Stimulated activated CD4-positive, alpha-beta T cell treated with anti-CD3 and anti-CD28 coated beads, Interleukin-12 subunit alpha, Interleukin-12 subunit beta, amount 100 ng/mL, for 48 hours (primary cell): ENCODE results near the gene PLA2G4A.
"Not testable (repeated sequence)": the region's sequence is repeated elsewhere in the genome, so short reads cannot be mapped to it uniquely, and the experiment has no call there.

Experiments used
- DNase-seq, 3 donors: peaks; one replicate each; pipeline ENCODE4 v3.0.0-alpha.2; 2020; ENCODE audit warnings: low read depth in 2 of 3, low spot score in 1 of 3

PLA2G4A gene

GRCh38 chr1:186917106-186917786 lies 88.5 kb downstream of the PLA2G4A start:
- not testable (repeated sequence) for DNase-seq

- not testable (repeated sequence) for DNase-seq
These were observed 92.6 kb downstream of the PLA2G4A start for GRCh38 chr1:186921386-186921785.

GRCh38 chr1:186922814-186923213 lies 94.1 kb downstream of the PLA2G4A start:
- not testable (repeated sequence) for DNase-seq

- no peak for DNase-seq
These were observed 94.7 kb downstream of the PLA2G4A start for GRCh38 chr1:186923486-186923885.

- no peak for DNase-seq
These were observed 97.3 kb downstream of the PLA2G4A start for GRCh38 chr1:186925881-186926669.

- no peak for DNase-seq
These were observed 99.1 kb downstream of the PLA2G4A start for GRCh38 chr1:186927884-186928283.

GRCh38 chr1:186930238-186930637 lies 101.5 kb downstream of the PLA2G4A start:
- DNase-seq = no peak

GRCh38 chr1:186937016-186937670 lies 108.4 kb downstream of the PLA2G4A start:
- DNase-seq = no peak

- no peak for DNase-seq
These were observed 115.3 kb downstream of the PLA2G4A start for GRCh38 chr1:186943891-186944686.

GRCh38 chr1:186945146-186945545 lies 116.4 kb downstream of the PLA2G4A start:
- no peak for DNase-seq

GRCh38 chr1:186948535-186948934 lies 119.8 kb downstream of the PLA2G4A start:
- no peak for DNase-seq

GRCh38 chr1:186949173-186949572 lies 120.4 kb downstream of the PLA2G4A start:
- DNase-seq = no peak

- DNase-seq = no peak
These were observed 121.8 kb downstream of the PLA2G4A start for GRCh38 chr1:186950547-186950946.

GRCh38 chr1:186953876-186954275 lies 125.1 kb downstream of the PLA2G4A start:
- no peak for DNase-seq

GRCh38 chr1:186957314-186957713 lies 128.6 kb downstream of the PLA2G4A start:
- DNase-seq = no peak

GRCh38 chr1:186958520-186958919 lies 129.8 kb downstream of the PLA2G4A start:
- DNase-seq = no peak

GRCh38 chr1:186960861-186961260 lies 132.1 kb downstream of the PLA2G4A start:
- no peak for DNase-seq

- DNase-seq = no peak
These were observed 137.1 kb downstream of the PLA2G4A start for GRCh38 chr1:186965847-186966246.

GRCh38 chr1:186966456-186966855 lies 137.7 kb downstream of the PLA2G4A start:
- no peak for DNase-seq

GRCh38 chr1:186967656-186968394 lies 139.1 kb downstream of the PLA2G4A start:
- DNase-seq = no peak
